Mesothelial cell of epicardium (in vitro differentiated cells): ENCODE measurements around the gene FBN1. TPM values are rescaled to one million over a fixed set of nuclear protein-coding genes. Genes with fewer than 3 reads are reported as not detected.

Source experiments
- DNase-seq, 2 experiments: peaks; one replicate each; pipeline ENCODE4 v3.0.0; 2021; ENCODE audit warnings: low spot score in 2 of 2; ENCODE audit not compliant: unreplicated experiment in 2 of 2
- H3K27ac Mint-ChIP-seq: 2 replicates; pipeline ENCODE4 v1.8.0; 2021; ENCODE audit warnings: mixed read lengths
- H3K27me3 Mint-ChIP-seq: 2 replicates; pipeline ENCODE4 v1.8.0; 2021; ENCODE audit warnings: low read depth, mixed read lengths
- H3K36me3 Mint-ChIP-seq: 2 replicates; pipeline ENCODE4 v1.8.0; 2021; ENCODE audit warnings: mixed read lengths
- H3K4me1 Mint-ChIP-seq: 2 replicates; pipeline ENCODE4 v1.8.0; 2021; ENCODE audit warnings: mixed read lengths
- H3K4me3 Mint-ChIP-seq: 2 replicates; pipeline ENCODE4 v1.8.0; 2021; ENCODE audit warnings: mild to moderate bottlenecking, moderate library complexity, mixed read lengths
- H3K9me3 Mint-ChIP-seq: 2 replicates; pipeline ENCODE4 v1.8.0; 2021; ENCODE audit warnings: mixed read lengths
- CTCF ChIP-seq: fragments of 200-600 bp; sonication (generic); IDR thresholded peaks from one replicate; pipeline ENCODE4 v1.5.0; 2021; ENCODE audit warnings: antibody characterized with exemption; ENCODE audit not compliant: unreplicated experiment
- total RNA-seq: library from RNA; stranded (reverse); gene quantifications from 3 replicates; pipeline ENCODE4 v1.2.1, GENCODE V29; 2021

The FBN1 gene
- total RNA-seq, 1 donor from 2014 or later = 67.9 TPM

GRCh38 chr15:48449734-48450133 lies 195.8 kb downstream of the FBN1 start:
- Mint-ChIP-seq H3K9me3 (no peaks in the 10 kb centered on the region), H3K36me3 (peaks cover 8% of the 10 kb centered on the region), H3K27ac (no peak overlapping the region), H3K4me1 (no peaks in the 10 kb centered on the region), H3K27me3 (no peaks in the 10 kb centered on the region), H3K4me3 (no peak overlapping the region)
- DNase-seq = no peak
- no peak for TF ChIP-seq CTCF

- Mint-ChIP-seq H3K9me3 (no peaks in the 10 kb centered on the region), H3K36me3 (peaks cover 16% of the 10 kb centered on the region), H3K4me1 (no peaks in the 10 kb centered on the region), H3K27ac (no peak overlapping the region), H3K27me3 (no peaks in the 10 kb centered on the region), H3K4me3 (no peak overlapping the region)
- DNase-seq = no peak
- no peak for TF ChIP-seq CTCF
Observed at GRCh38 chr15:48447657-48448056, 197.9 kb downstream of the FBN1 start.

GRCh38 chr15:48447058-48447457 lies 198.5 kb downstream of the FBN1 start:
- no peaks in the 10 kb centered on the region for H3K27me3 Mint-ChIP-seq
- H3K4me3 Mint-ChIP-seq = no peak overlapping the region
- no peaks in the 10 kb centered on the region for H3K4me1 Mint-ChIP-seq
- H3K36me3 Mint-ChIP-seq = peaks cover 17% of the 10 kb centered on the region
- no peak for TF ChIP-seq CTCF
- no peak for DNase-seq
- H3K27ac Mint-ChIP-seq = no peak overlapping the region
- H3K9me3 Mint-ChIP-seq = no peaks in the 10 kb centered on the region

DNA sequence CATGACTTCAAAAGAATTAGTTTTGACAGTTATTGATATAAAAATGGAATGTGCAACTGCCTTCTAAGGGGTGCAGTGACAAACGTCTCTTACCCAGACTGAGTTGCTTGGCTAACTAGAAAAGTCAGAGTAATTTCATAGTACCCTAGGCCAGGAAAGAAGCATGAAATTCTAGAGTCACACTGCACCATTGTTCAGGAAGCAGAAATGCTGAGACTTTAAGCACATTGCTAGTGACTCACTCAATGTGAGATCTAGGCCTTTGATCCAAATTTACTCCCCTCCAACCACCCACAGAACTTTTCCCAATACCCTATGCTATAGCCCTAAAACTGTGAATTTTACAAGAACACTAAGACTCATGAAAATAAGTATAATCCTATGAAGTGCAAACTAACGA lies 203.5 kb downstream of the FBN1 start:
- no peaks in the 10 kb centered on the region for H3K9me3 Mint-ChIP-seq
- no peak overlapping the region for H3K27ac Mint-ChIP-seq

DNA sequence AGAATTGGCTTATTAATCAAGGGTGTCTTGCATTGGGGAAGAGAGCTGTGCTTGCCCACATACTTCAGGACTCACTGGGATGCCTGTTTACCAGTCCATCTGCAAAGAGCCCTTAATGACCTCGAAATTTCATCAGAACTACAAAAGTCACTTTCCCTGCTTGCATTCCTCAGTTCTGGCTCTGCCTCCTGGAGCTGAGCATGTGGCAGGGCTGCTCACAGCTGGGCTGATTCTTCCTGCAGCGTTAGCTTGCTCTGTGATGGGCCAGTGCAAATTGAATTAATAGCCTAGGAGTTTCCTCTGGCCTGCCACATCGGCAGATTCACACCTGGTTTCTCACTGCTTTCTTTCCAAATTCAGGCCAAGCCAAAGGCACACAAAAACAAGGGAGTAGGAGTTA lies 205.4 kb downstream of the FBN1 start:
- Mint-ChIP-seq H3K27me3 (no peaks in the 10 kb centered on the region), H3K4me1 (peaks cover 9% of the 10 kb centered on the region), H3K36me3 (peaks cover 11% of the 10 kb centered on the region), H3K9me3 (no peaks in the 10 kb centered on the region), H3K27ac (no peak overlapping the region), H3K4me3 (no peak overlapping the region)
- DNase-seq = no peak
- no peak for TF ChIP-seq CTCF

More for the DNA sequence above, 203.5 kb downstream of the FBN1 start:
- TF ChIP-seq CTCF = no peak
- H3K4me1 Mint-ChIP-seq = peaks cover 5% of the 10 kb centered on the region
- no peak for DNase-seq
- peaks cover 9% of the 10 kb centered on the region for H3K36me3 Mint-ChIP-seq
- H3K27me3 Mint-ChIP-seq = no peaks in the 10 kb centered on the region
- no peak overlapping the region for H3K4me3 Mint-ChIP-seq

GRCh38 chr15:48437178-48437577 lies 208.3 kb downstream of the FBN1 start:
- H3K4me3 Mint-ChIP-seq = no peak overlapping the region
- DNase-seq = no peak
- no peak for TF ChIP-seq CTCF
- no peaks in the 10 kb centered on the region for H3K9me3 Mint-ChIP-seq
- no peaks in the 10 kb centered on the region for H3K27me3 Mint-ChIP-seq
- peaks cover 9% of the 10 kb centered on the region for H3K4me1 Mint-ChIP-seq
- H3K27ac Mint-ChIP-seq = no peak overlapping the region
- peaks cover 17% of the 10 kb centered on the region for H3K36me3 Mint-ChIP-seq
